K562 (cell line): ENCODE measurements around the gene IQCC. TPM values are rescaled to one million over a fixed set of nuclear protein-coding genes. Genes with fewer than 3 reads are reported as not detected.

Experiments
- DPF2 ChIP-seq: fragments of 450-650 bp; IDR thresholded peaks from 2 replicates; pipeline ENCODE4 v1.6.1; 2016
- PHF20 ChIP-seq: fragments of 450-650 bp; IDR thresholded peaks from 2 replicates; pipeline ENCODE4 v1.6.1; 2018; ENCODE audit not compliant: partially characterized antibody
- PML ChIP-seq: IDR thresholded peaks from 2 replicates; pipeline ENCODE4 v1.6.1; 2012; ENCODE audit warnings: low read length, inconsistent platforms
- POLR2B ChIP-seq: fragments of 450-650 bp; IDR thresholded peaks from 2 replicates; pipeline ENCODE4 v1.6.1; 2018; ENCODE audit warnings: low read depth; ENCODE audit not compliant: partially characterized antibody
- SIRT6 ChIP-seq: IDR thresholded peaks from one replicate; pipeline ENCODE4 v1.6.1; 2012; ENCODE audit warnings: low read depth, mild to moderate bottlenecking, control low read depth, inconsistent platforms, low read length, moderate library complexity
- SMC3 ChIP-seq: conservative IDR thresholded peaks from 2 replicates; pipeline ENCODE4 v1.6.1; 2011; ENCODE audit warnings: low read depth, low read length, improper control_type of control experiment; ENCODE audit not compliant: insufficient read depth
- YY1 ChIP-seq, 3 experiments: IDR thresholded peaks; 2 replicates each; pipeline ENCODE4 v1.6.1; 2011; ENCODE audit warnings: low read length in 2 of 3, mild to moderate bottlenecking in 2 of 3, moderate library complexity in 2 of 3, borderline replicate concordance in 1 of 3, control low read depth in 1 of 3, low read depth in 1 of 3; ENCODE audit not compliant: insufficient read depth in 3 of 3, insufficient replicate concordance in 2 of 3, control insufficient read depth in 1 of 3, insufficient read length in 1 of 3; ENCODE audit errors: extremely low read depth in 1 of 3
- ZBED1 ChIP-seq: IDR thresholded peaks from 2 replicates; pipeline ENCODE4 v1.6.1; 2014
- ZFX ChIP-seq: sonication (generic); formaldehyde crosslinking; IDR thresholded peaks from 2 replicates; pipeline ENCODE4 v1.8.0; 2022; ENCODE audit warnings: mild to moderate bottlenecking, missing genetic modification reagents, moderate library complexity
- ZKSCAN3 ChIP-seq: fragments of 250-450 bp; sonication (Bioruptor Pico); IDR thresholded peaks from 2 replicates; pipeline ENCODE4 v1.4.0; 2020
- ZNF318 ChIP-seq, 2 experiments: fragments of 450-650 bp; IDR thresholded peaks; 2 replicates each; pipeline ENCODE4 v1.6.1; 2016; ENCODE audit warnings: mild to moderate bottlenecking in 2 of 2, borderline replicate concordance in 1 of 2, low read depth in 1 of 2, moderate library complexity in 1 of 2
- ZNF740 ChIP-seq, 3 experiments: fragments of 200-800 bp in 1 of 3; sonication (Bioruptor generic) in 1 of 3; sonication (generic) in 1 of 3; formaldehyde crosslinking in 1 of 3; IDR thresholded peaks; 2 replicates each; pipeline versions ENCODE4 v1.6.1 to v1.8.0; 2016 to 2022; ENCODE audit warnings: mild to moderate bottlenecking in 2 of 3, missing compliant biosample characterization in 2 of 3, missing genetic modification characterization in 2 of 3, missing genetic modification reagents in 1 of 3
- ZSCAN32 ChIP-seq: fragments of 450-650 bp; formaldehyde crosslinking; IDR thresholded peaks from 2 replicates; pipeline ENCODE4 v1.4.0; 2020; ENCODE audit warnings: mild to moderate bottlenecking, moderate library complexity
- polyA plus RNA-seq, 8 experiments: library from polyadenylated mRNA; depleted of rRNA in 4 of 8; stranded (reverse) in 5 of 8; unstranded in 3 of 8; fragments of >200 nt; fragmentation: Nextera tagmentation in 2 of 8; fragmentation: Illumina TruSeq in 1 of 8; extraction: Ambion mirVana in 2 of 8; extraction: Trizol in 1 of 8; gene quantifications; 2 replicates each; pipeline versions ENCODE4 v1.2.1 to v1.2.3, GENCODE V29; 2011 to 2014; ENCODE audit warnings: inconsistent platforms in 1 of 8, missing spikeins in 1 of 8
- total RNA-seq, 7 experiments: library from RNA; depleted of rRNA in 6 of 7; stranded (reverse); fragments of >200 nt in 6 of 7; fragmentation: Illumina TruSeq in 2 of 7; extraction: Trizol in 2 of 7; gene quantifications; 2 replicates each; pipeline versions ENCODE4 v1.2.1 to v1.2.3, GENCODE V29; 2011 to 2021; ENCODE audit warnings: low replicate concordance in 1 of 7
- TF ChIP-seq, protein P1 (sequence below), 3 experiments: IDR thresholded peaks in 2 of 3; conservative IDR thresholded peaks in 1 of 3; 2 replicates each; pipeline ENCODE4 v1.5.1; 2011 to 2012; ENCODE audit warnings: low read length in 3 of 3, mild to moderate bottlenecking in 3 of 3, control low read depth in 2 of 3, improper control_type of control experiment in 1 of 3, inconsistent platforms in 1 of 3, low read depth in 1 of 3, mixed read lengths in 1 of 3, moderate library complexity in 1 of 3; ENCODE audit not compliant: insufficient read depth in 2 of 3

Gene IQCC
- total and polyA plus RNA-seq, 9 of the 15 experiments (the other 6 are each of a cell fraction or from before 2014, with no cell fraction given): 8.1 to 16.5 (median 10.7) TPM

DNA sequence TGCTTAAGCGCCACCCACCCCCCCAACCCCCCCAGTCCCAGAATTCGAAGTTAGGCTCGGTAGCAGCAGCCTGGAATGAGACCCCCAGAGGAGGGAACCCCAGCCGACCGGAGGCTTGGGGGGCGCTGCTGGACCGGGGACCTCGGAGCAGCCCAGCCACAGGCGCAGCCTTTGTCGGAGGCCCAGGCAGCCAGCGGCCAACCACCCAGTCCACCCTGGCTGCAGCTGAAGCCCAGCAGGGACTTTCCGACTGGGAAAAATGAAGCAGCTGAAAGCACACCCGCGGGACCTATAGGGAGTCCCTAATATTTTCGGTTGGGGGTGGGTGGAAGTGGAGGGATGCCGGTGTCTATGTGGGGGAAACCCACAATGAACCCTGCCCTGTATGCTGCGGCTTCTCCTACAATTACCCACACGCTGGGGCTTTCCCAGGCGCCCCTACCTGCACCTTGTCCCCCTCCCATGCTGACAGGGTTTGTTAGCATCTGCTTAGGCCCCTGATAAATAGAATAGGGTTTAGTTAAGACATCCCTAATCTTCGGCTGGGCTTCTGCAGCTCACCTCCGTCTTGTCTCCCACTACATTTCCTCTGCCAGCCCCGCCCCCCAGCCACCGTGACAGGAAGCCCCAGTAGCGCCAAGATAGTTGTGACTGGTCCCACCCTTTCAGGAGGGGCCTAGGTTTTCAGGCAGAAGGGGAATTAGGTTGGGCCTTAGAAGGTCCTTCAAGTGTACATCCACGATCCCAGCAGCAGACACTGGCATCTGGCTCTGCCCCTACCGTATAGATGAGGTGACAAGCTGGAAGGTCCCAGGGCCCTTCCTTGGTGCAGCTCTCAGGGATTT is 4.2 kb upstream of the IQCC start (continued):
- no peak for TF ChIP-seq ZNF318 (IDR thresholded peaks at IDR 0.05; ENCODE audit: borderline replicate concordance in 1 of 2, low read depth in 1 of 2)
- peak; percentile 31; the same call in 1 of the 2 replicates for TF ChIP-seq PML
- TF ChIP-seq ZFX (CRISPR knock-in tag): peak; percentile 51
- TF ChIP-seq ZBED1: no peak
- no peak for TF ChIP-seq SIRT6
- peak; percentile 44; the same call in 1 of the 2 replicates for TF ChIP-seq ZNF740 (CRISPR knock-in tag; IDR thresholded peaks at IDR 0.05)
- TF ChIP-seq ZNF740 (tag; IDR thresholded peaks at IDR 0.05): peak in 1 of 2 experiments; percentile 42; a peak in 1 of 4 replicates
- peak; percentile 34 for TF ChIP-seq POLR2B
- TF ChIP-seq SMC3: 0 out of 2 replicates have a peak, but pooled peaks have one; percentile 10
- TF ChIP-seq ZKSCAN3 (CRISPR knock-in tag): no peak
- peak; percentile 24 for TF ChIP-seq PHF20
- TF ChIP-seq YY1 (IDR thresholded peaks at IDR 0.05; ENCODE audit: borderline replicate concordance in 1 of 3, control insufficient read depth in 1 of 3, extremely low read depth in 1 of 3, insufficient read depth in 3 of 3, insufficient read length in 1 of 3, insufficient replicate concordance in 2 of 3, low read depth in 1 of 3, low read length in 2 of 3): peak in 1 of 3 experiments; percentile 4
- TF ChIP-seq ZSCAN32: 0 out of 2 replicates have a peak, but pooled peaks have one; percentile 14
- TF ChIP-seq, protein P1, sequence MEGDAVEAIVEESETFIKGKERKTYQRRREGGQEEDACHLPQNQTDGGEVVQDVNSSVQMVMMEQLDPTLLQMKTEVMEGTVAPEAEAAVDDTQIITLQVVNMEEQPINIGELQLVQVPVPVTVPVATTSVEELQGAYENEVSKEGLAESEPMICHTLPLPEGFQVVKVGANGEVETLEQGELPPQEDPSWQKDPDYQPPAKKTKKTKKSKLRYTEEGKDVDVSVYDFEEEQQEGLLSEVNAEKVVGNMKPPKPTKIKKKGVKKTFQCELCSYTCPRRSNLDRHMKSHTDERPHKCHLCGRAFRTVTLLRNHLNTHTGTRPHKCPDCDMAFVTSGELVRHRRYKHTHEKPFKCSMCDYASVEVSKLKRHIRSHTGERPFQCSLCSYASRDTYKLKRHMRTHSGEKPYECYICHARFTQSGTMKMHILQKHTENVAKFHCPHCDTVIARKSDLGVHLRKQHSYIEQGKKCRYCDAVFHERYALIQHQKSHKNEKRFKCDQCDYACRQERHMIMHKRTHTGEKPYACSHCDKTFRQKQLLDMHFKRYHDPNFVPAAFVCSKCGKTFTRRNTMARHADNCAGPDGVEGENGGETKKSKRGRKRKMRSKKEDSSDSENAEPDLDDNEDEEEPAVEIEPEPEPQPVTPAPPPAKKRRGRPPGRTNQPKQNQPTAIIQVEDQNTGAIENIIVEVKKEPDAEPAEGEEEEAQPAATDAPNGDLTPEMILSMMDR (IDR thresholded peaks at IDR 0.05 in 2 of 3, conservative IDR thresholded peaks at IDR 0.05 in 1 of 3; ENCODE audit: insufficient read depth in 2 of 3, low read depth in 1 of 3, low read length in 3 of 3): peak in 1 of 3 experiments; percentile 50; a peak in 3 of 6 replicates
- 0 out of 2 replicates have a peak, but pooled peaks have one; percentile 36 for TF ChIP-seq DPF2
